Eye (tissue), 1 donor: Measurements from ENCODE around the gene IFT20.
"Not testable (repeated sequence)": the region's sequence is repeated elsewhere in the genome, so short reads cannot be mapped to it uniquely, and the experiment has no call there.

Experiments used
- DNase-seq: peaks from one replicate; pipeline ENCODE4 v3.0.0-alpha.2; 2015

Gene IFT20

GRCh38 chr17:28306954-28307401 lies 28.3 kb downstream of the IFT20 start:
- no peak for DNase-seq

GRCh38 chr17:28298449-28298848 lies 36.8 kb downstream of the IFT20 start:
- DNase-seq, result no peak

GRCh38 chr17:28295677-28296578 lies 39.3 kb downstream of the IFT20 start:
- DNase-seq, result no peak

- no peak for DNase-seq
Measured at GRCh38 chr17:28293994-28294393, 41.3 kb downstream of the IFT20 start.

GRCh38 chr17:28292878-28293277 lies 42.4 kb downstream of the IFT20 start:
- not testable (repeated sequence) for DNase-seq

GRCh38 chr17:28291780-28292330 lies 43.4 kb downstream of the IFT20 start:
- no peak for DNase-seq

GRCh38 chr17:28290703-28291102 lies 44.6 kb downstream of the IFT20 start:
- no peak for DNase-seq

GRCh38 chr17:28285965-28286364 lies 49.3 kb downstream of the IFT20 start:
- DNase-seq, result no peak

- no peak for DNase-seq
Measured at GRCh38 chr17:28282596-28282995, 52.7 kb downstream of the IFT20 start.

GRCh38 chr17:28280826-28281225 lies 54.4 kb downstream of the IFT20 start:
- DNase-seq, result no peak

GRCh38 chr17:28279411-28279810 lies 55.9 kb downstream of the IFT20 start:
- DNase-seq, result no peak
